Osteocyte (in vitro differentiated cells): ENCODE results near the gene LRRC8D. TPM values are rescaled to one million over a fixed set of nuclear protein-coding genes. Genes with fewer than 3 reads are reported as not detected.
"Not testable (repeated sequence)": the region's sequence is repeated elsewhere in the genome, so short reads cannot be mapped to it uniquely, and the experiment has no call there.

Experiments used
- DNase-seq: peaks from one replicate; pipeline ENCODE4 v3.0.0; 2021; ENCODE audit warnings: mixed read lengths; ENCODE audit not compliant: unreplicated experiment; ENCODE audit errors: extremely low spot score
- H3K27ac Mint-ChIP-seq: one replicate; pipeline ENCODE4 v1.8.0; 2021; ENCODE audit warnings: mild to moderate bottlenecking, mixed read lengths; ENCODE audit not compliant: unreplicated experiment
- H3K27me3 Mint-ChIP-seq: one replicate; pipeline ENCODE4 v1.8.0; 2021; ENCODE audit warnings: mixed read lengths; ENCODE audit not compliant: unreplicated experiment
- H3K36me3 Mint-ChIP-seq: one replicate; pipeline ENCODE4 v1.8.0; 2021; ENCODE audit warnings: mixed read lengths; ENCODE audit not compliant: unreplicated experiment
- H3K4me1 Mint-ChIP-seq: one replicate; pipeline ENCODE4 v1.8.0; 2021; ENCODE audit warnings: mixed read lengths; ENCODE audit not compliant: unreplicated experiment
- H3K4me3 Mint-ChIP-seq: one replicate; pipeline ENCODE4 v1.8.0; 2021; ENCODE audit warnings: mild to moderate bottlenecking, moderate library complexity, mixed read lengths; ENCODE audit not compliant: unreplicated experiment
- H3K9me3 Mint-ChIP-seq: one replicate; pipeline ENCODE4 v1.8.0; 2021; ENCODE audit warnings: mixed read lengths; ENCODE audit not compliant: unreplicated experiment
- total RNA-seq: library from RNA; stranded (reverse); gene quantifications from 2 replicates; pipeline ENCODE4 v1.2.1, GENCODE V29; 2021
- TF ChIP-seq, protein P1 (sequence below): fragments of 200-600 bp; sonication (generic); IDR thresholded peaks from 2 replicates; pipeline ENCODE4 v1.5.0; 2021; ENCODE audit warnings: antibody characterized with exemption, mild to moderate bottlenecking, moderate library complexity

LRRC8D gene
- total RNA-seq, 1 donor from 2014 or later: 20.4 TPM

GRCh38 chr1:89974696-89975470, 154.1 kb downstream of the LRRC8D start:
- peaks cover 14% of the 10 kb centered on the region for H3K4me1 Mint-ChIP-seq
- H3K9me3 Mint-ChIP-seq: no peaks in the 10 kb centered on the region
- no peak overlapping the region for H3K4me3 Mint-ChIP-seq
- H3K36me3 Mint-ChIP-seq: no peaks in the 10 kb centered on the region
- TF ChIP-seq, protein P1, sequence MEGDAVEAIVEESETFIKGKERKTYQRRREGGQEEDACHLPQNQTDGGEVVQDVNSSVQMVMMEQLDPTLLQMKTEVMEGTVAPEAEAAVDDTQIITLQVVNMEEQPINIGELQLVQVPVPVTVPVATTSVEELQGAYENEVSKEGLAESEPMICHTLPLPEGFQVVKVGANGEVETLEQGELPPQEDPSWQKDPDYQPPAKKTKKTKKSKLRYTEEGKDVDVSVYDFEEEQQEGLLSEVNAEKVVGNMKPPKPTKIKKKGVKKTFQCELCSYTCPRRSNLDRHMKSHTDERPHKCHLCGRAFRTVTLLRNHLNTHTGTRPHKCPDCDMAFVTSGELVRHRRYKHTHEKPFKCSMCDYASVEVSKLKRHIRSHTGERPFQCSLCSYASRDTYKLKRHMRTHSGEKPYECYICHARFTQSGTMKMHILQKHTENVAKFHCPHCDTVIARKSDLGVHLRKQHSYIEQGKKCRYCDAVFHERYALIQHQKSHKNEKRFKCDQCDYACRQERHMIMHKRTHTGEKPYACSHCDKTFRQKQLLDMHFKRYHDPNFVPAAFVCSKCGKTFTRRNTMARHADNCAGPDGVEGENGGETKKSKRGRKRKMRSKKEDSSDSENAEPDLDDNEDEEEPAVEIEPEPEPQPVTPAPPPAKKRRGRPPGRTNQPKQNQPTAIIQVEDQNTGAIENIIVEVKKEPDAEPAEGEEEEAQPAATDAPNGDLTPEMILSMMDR: no peak
- no peaks in the 10 kb centered on the region for H3K27me3 Mint-ChIP-seq
- peak overlapping the region; percentile 80 for H3K27ac Mint-ChIP-seq
- DNase-seq: no peak

GRCh38 chr1:89975540-89976125, 154.8 kb downstream of the LRRC8D start:
- Mint-ChIP-seq H3K27ac (peak overlapping the region; percentile 80), H3K4me3 (no peak overlapping the region), H3K36me3 (no peaks in the 10 kb centered on the region), H3K4me1 (peaks cover 19% of the 10 kb centered on the region), H3K27me3 (no peaks in the 10 kb centered on the region), H3K9me3 (no peaks in the 10 kb centered on the region)
- no peak for DNase-seq
- TF ChIP-seq, protein P1: no peak

GRCh38 chr1:89978755-89979154, 157.9 kb downstream of the LRRC8D start:
- Mint-ChIP-seq H3K4me3 (no peak overlapping the region), H3K27ac (no peak overlapping the region), H3K36me3 (no peaks in the 10 kb centered on the region), H3K4me1 (peaks cover 34% of the 10 kb centered on the region), H3K9me3 (no peaks in the 10 kb centered on the region), H3K27me3 (no peaks in the 10 kb centered on the region)
- DNase-seq: no peak
- TF ChIP-seq, protein P1: no peak

- H3K27ac Mint-ChIP-seq: peak overlapping the region; percentile 58
- H3K9me3 Mint-ChIP-seq: no peaks in the 10 kb centered on the region
- no peak overlapping the region for H3K4me3 Mint-ChIP-seq
- TF ChIP-seq, protein P1: no peak
- H3K27me3 Mint-ChIP-seq: no peaks in the 10 kb centered on the region
- peaks cover 22% of the 10 kb centered on the region for H3K4me1 Mint-ChIP-seq
- no peak for DNase-seq
- H3K36me3 Mint-ChIP-seq: no peaks in the 10 kb centered on the region
Observed at GRCh38 chr1:89980605-89981004, 159.8 kb downstream of the LRRC8D start.

- not testable (repeated sequence) for H3K27ac Mint-ChIP-seq, H3K36me3 Mint-ChIP-seq, H3K27me3 Mint-ChIP-seq, H3K4me3 Mint-ChIP-seq, H3K9me3 Mint-ChIP-seq, DNase-seq
- peaks cover 20% of the 10 kb centered on the region for H3K4me1 Mint-ChIP-seq
Observed at GRCh38 chr1:89982846-89983245, 162.0 kb downstream of the LRRC8D start.

DNA sequence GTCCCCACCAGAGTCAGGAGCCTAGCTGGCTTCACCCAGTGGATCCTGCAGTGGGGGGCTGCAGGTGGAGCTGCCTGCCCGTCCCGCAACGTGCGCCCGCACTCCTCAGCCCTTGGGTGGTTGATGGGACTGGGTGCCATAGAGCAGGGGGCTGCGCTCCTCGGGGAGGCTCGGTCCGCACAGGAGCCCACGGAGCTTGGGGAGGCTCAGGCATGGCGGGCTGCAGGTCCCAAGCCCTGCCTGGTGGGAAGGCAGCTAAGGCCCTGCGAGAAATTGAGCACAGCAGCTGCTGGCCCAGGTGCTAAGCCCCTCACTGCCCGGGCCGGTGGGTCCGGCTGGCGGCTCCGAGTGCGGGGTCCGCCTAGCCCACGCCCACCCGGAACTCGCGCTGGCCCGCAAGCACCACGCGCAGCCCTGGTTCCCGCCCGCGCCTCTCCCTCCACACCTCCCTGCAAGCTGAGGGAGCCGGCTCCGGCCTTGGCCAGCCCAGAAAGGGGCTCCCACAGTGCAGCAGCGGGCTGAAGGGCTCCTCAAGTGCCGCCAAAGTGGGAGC, 163.8 kb downstream of the LRRC8D start:
- not testable (repeated sequence) for H3K27ac Mint-ChIP-seq, H3K27me3 Mint-ChIP-seq, DNase-seq, H3K36me3 Mint-ChIP-seq, H3K9me3 Mint-ChIP-seq, H3K4me3 Mint-ChIP-seq
- peaks cover 20% of the 10 kb centered on the region for H3K4me1 Mint-ChIP-seq
